Activated CD8-positive, alpha-beta memory T cell treated with anti-CD3 and anti-CD28 coated beads for 48 hours (primary cell): ENCODE results near the gene MAN1B1.
"Not testable (repeated sequence)": the region's sequence is repeated elsewhere in the genome, so short reads cannot be mapped to it uniquely, and the experiment has no call there.

Experiments used
- DNase-seq, 3 experiments: peaks; one replicate each; pipeline ENCODE4 v3.0.0-alpha.2; 2020; ENCODE audit warnings: low read depth in 2 of 3, low spot score in 2 of 3

MAN1B1 gene

DNA sequence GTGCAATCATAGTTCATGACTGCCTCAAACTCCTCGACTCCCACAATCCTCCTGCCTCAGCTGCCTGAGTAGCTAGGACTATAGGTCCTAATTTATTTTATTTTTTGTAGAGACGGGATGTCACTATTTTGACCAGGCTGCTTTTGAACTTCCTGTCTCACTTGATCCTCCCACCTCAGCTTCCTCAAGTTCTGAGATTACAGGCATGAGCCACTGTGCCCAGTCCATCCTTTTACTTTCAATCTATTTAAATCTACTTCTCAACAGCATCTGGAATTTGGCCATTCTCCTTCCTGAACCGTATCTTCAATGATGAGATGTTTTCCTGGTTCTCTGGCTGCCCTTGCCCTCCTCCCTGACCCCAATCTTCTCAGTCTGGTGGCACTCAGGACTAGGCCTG, 40.0 kb downstream of the MAN1B1 start:
- DNase-seq, result no peak

GRCh38 chr9:137127301-137128157, 40.7 kb downstream of the MAN1B1 start:
- DNase-seq, result no peak

- DNase-seq, result no peak
These were observed 41.5 kb downstream of the MAN1B1 start for GRCh38 chr9:137128158-137128861.

- DNase-seq, result no peak
These were observed 42.2 kb downstream of the MAN1B1 start for GRCh38 chr9:137128862-137129455.

DNA sequence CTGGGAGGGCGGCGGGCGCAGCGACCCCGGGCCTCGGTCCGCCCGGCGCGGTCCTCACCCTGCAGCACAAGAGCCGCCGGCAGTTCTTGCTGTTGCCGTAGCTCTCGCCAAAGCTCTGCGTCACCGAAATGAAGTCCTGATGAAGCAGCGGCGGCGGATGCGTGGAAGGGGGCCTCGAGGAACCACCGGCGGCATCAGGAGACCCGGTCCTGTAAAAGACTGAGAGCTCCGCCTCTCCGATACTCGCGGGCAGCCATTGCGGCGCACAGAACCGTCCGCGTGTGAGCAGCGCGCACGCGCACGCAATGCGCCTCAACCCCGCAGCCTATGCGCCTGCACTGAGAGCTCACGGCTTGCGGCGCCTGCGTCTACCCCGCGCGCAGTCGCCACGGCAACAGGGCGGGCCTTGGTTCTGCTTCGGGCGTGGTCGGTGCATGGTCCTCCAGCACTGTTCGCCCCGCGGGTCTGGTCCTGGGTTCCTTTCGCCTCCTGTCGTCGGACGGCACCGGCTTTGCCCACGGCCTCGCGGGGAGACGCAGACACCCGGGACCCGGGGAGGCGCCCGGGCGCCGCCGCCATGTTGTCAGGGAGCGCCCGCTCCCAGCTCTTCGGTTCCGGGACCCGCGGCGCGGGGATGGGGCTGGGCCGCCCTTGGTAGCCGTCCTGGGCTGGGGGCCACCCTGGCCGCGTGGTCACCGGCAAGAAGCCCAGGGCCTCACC, 42.8 kb downstream of the MAN1B1 start:
- DNase-seq, result peak; percentile 69 to 84 (median 76)

DNA sequence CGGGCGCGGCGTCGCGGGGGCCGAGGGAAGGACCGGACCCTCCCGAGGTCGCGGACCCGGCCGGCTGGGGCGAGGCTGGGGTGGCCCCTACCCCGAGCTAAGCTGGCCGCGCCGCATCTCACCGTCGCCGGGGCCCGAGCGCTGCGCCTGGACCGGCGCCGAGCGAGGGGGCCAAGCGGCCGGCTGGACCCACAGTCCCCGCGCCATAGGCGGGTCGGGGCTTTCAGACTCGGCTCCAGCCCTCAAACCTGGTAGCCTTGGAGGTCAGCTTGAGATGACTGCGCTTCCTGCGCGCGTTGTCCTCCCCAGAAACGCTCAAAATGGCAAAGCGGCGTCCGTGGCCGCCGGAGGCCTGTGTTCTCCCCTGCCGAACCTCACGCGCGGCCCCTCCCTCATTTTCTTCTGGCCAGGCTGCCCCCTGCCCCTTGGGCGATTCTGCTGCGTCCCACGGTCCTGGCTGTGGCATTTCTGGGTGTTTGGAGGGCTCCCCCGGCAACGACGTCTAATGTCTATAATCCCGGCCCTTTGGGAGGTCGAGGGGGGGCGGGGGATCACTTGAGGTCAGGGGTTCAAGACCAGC, 43.5 kb downstream of the MAN1B1 start:
- no peak for DNase-seq

DNA sequence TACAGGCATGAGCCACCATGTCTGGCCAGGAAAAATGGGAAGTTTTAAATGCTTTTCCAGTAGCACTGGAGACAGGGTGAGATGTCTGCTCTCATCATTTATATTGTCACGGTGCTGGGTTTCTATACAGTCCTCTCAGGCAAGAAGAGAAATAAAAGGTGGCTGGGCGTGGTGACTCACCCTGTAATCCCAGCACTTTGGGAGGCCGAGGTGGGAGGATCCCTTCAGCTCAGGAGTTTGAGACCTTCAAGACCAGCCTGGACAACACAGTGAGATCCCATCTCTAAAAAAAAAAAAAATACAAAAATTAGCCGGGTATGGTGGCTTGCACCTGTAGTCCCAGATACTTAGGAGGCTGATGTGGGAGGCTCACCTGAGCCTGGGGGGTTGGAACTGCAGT, 47.4 kb downstream of the MAN1B1 start:
- DNase-seq, result no peak

- not testable (repeated sequence) for DNase-seq
These were observed 48.4 kb downstream of the MAN1B1 start for GRCh38 chr9:137135154-137135553.

DNA sequence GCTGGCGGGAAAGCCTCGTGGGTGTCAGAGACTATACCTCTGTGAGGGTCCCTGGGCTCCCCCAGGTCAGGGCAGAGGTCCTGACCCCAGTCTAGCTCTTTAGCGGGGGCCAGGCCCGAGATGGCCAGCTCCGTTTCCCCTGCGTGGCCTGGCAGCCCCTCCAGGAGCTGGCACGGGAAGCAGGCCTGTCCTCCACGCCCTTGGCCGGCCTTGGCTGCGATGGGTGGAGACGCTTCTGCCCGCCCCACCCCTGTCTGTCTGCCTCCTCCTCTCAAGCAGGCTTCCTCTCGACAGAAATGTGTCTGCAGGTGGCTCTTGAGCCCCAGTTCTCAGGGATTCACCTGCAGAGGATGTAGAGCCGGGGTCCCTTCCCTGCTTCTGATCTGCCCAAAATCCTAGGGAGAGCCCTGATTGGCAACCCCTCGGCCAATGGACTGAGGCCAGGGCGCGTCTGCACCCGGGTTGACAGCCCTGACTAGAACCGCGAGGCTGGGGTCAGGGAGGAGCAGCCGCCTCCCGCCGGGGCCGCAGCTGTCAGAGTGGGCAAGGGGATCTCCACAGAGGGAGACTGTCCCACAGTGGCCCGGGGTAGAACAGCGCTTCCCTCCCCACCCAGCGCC, 49.6 kb downstream of the MAN1B1 start:
- no peak for DNase-seq

GRCh38 chr9:137136881-137137607, 50.3 kb downstream of the MAN1B1 start:
- no peak for DNase-seq

DNA sequence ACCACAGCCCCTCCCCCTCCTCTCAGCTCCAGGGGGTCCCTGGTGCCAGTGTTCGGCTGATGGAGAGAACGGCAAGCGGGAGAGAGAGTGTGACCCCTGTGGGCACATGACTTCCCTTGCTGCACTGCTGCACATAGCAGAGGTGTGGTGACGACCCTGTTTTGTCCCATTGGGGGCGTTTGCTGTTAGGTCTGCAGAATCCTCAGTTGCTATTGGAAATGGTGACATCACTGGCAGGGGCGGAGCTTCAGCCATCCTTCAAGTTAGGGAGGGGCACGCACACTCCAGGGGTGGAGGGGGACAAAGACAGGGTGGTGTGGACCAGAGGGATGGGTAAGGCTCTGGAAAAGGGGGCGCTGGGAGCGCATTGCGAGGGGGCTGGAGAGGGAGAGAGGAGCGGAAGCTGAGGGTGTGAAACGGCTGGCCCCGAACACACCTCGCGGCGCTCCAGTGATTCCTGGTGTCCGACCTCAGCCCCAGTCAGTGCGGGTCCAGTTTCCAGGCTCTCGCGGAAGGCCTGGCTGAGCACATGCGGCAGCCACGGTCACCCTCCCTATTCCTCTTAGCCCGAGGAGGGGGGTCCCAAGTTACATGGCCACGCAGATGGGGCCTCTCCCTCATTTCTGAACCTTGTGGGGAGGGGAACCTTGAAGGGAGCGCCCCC, 51.4 kb downstream of the MAN1B1 start:
- no peak for DNase-seq

DNA sequence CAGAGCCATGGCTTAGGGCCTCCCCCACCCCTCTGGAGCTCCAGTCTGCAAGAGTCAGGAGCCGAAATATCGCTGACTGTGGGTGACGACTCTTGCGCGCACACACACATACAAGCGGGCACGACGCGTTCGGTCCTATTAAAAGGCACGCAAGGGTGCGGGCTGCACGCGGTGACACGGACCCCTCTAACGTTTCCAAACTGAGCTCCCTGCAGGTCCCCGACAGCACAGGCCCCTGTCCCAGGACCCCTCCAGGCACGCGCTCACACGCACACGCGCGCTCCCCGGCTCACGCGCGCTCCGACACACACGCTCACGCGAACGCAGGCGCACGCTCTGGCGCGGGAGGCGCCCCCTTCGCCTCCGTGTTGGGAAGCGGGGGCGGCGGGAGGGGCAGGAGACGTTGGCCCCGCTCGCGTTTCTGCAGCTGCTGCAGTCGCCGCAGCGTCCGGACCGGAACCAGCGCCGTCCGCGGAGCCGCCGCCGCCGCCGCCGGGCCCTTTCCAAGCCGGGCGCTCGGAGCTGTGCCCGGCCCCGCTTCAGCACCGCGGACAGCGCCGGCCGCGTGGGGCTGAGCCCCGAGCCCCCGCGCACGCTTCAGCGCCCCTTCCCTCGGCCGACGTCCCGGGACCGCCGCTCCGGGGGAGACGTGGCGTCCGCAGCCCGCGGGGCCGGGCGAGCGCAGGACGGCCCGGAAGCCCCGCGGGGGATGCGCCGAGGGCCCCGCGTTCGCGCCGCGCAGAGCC, 52.1 kb downstream of the MAN1B1 start, which contains the start of gene GRIN1:
GRIN1 (plus strand) TSS at position 433 of the 746 bp plus-strand sequence. CDS start 333 bp downstream, outside the sequence.
- DNase-seq, result no peak

DNA sequence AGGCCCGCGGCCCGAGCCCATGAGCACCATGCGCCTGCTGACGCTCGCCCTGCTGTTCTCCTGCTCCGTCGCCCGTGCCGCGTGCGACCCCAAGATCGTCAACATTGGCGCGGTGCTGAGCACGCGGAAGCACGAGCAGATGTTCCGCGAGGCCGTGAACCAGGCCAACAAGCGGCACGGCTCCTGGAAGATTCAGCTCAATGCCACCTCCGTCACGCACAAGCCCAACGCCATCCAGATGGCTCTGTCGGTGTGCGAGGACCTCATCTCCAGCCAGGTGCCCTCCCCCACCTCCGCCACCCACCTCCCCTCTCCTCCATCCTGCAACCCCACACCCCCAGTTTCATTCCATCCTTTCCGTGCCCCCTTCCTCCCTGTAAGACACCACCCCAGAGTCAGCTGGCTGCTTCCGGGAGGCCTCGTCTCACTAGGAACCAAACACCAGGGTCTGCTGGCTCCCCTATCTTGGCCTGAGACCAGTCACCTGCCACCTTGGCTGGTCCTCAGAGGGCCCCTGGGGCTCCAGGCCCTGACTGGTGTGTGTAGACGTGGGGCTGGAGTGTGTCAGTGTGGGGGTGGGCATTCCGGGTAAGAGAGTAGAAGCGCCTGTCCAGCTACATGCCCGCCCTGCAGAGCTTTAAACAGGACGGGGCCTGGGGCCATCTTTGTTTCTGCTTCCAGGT, 52.8 kb downstream of the MAN1B1 start:
- no peak for DNase-seq

DNA sequence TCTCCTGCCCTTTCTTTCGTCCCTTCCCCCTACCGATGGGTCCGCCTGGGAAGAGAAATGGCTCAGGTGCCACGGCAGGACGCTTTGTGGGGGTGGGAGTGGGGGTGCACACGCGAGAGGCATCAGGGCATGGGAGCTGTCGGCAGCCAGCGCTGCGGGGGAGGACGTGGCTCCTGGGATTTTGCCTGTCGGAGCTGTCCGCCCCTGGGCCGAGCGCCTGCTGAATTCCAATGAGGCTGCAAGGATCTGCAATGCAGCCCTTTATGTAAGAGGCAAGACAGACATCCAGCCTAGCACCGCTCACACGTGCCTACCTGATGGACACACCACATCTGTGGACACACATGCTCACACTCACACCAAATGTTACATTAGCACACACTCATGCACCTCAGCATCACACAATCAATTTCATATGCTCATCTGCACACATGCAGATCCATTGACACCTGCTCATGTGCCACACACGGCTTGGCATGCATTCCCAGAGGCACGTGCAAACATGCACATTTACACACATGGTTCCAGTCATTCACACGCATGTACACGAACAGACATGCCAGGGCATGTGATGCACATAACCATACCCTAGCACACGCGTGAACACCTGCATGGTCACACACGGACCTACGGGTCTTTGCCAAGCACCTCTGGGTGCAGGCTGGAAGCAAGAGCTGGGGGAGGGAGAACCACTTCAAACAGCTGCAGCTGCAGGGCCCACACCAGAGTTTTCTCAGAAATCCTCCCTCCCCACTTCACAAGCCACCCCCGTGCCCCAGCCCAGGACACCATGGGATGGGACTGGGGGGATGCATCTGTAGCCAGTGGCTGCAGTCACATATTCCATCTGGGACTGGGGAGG, 53.6 kb downstream of the MAN1B1 start:
- DNase-seq, result no peak

GRCh38 chr9:137141050-137141810, 54.4 kb downstream of the MAN1B1 start:
- no peak for DNase-seq
